D721Med (cell line): Measurements from ENCODE around the gene ZNF835.

ENCODE experiments used
- DNase-seq: peaks from one replicate; pipeline ENCODE4 v3.0.0; 2011; ENCODE audit warnings: low spot score; ENCODE audit not compliant: insufficient read length
- FAIRE-seq: peaks from 2 replicates; lab custom pipeline; 2011; peaks lifted over from hg19 to GRCh38; lab: Jason Lieb, UNC
- TF ChIP-seq, protein P1 (sequence below): IDR thresholded peaks from 2 replicates; pipeline ENCODE4 v1.5.1; 2012; ENCODE audit warnings: mild to moderate bottlenecking, control low read depth; ENCODE audit not compliant: insufficient read depth; ENCODE audit errors: missing control alignments

Gene ZNF835

DNA sequence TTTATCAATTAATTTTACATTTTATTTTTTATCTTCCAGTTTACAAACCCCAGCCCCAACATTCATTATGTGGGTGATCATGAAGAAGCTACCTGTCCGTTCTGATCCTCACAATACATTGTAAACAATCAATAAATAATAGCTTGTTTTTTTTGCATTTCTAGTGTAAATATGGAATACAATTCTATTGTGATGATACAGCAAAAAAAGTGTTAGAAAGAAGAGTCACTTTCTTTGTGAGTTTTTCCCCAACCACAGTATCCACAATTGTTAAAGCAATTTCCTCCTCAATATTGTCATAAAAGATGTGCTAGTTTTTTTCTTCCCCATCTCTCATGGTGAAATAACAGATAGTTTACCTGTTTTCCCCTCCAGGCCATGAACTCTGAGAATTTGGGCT, 30.3 kb upstream of the ZNF835 start:
- FAIRE-seq = no peak

DNA sequence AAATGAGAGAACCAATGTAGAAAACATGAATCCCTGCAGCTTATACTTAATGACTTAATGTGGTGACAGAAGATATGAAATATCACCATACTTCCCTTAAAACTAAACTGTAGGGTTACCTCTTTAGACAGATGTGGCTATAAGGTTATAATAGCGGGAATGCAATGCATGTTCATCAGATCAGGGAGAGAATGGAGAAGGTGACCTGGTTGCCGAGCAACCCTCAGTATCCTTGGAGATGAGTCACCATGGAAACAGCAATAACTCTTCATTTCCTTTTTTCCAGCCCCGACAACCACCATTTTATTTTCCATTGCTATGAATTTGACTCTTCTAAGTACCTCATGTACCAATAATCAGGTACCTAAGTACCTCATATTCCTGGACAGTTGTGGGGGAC, 28.0 kb upstream of the ZNF835 start:
- TF ChIP-seq, protein P1, sequence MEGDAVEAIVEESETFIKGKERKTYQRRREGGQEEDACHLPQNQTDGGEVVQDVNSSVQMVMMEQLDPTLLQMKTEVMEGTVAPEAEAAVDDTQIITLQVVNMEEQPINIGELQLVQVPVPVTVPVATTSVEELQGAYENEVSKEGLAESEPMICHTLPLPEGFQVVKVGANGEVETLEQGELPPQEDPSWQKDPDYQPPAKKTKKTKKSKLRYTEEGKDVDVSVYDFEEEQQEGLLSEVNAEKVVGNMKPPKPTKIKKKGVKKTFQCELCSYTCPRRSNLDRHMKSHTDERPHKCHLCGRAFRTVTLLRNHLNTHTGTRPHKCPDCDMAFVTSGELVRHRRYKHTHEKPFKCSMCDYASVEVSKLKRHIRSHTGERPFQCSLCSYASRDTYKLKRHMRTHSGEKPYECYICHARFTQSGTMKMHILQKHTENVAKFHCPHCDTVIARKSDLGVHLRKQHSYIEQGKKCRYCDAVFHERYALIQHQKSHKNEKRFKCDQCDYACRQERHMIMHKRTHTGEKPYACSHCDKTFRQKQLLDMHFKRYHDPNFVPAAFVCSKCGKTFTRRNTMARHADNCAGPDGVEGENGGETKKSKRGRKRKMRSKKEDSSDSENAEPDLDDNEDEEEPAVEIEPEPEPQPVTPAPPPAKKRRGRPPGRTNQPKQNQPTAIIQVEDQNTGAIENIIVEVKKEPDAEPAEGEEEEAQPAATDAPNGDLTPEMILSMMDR = no peak
- DNase-seq (no peak), FAIRE-seq (no peak)

More for the DNA sequence above, 30.3 kb upstream of the ZNF835 start:
- no peak for DNase-seq
- TF ChIP-seq, protein P1 = no peak

DNA sequence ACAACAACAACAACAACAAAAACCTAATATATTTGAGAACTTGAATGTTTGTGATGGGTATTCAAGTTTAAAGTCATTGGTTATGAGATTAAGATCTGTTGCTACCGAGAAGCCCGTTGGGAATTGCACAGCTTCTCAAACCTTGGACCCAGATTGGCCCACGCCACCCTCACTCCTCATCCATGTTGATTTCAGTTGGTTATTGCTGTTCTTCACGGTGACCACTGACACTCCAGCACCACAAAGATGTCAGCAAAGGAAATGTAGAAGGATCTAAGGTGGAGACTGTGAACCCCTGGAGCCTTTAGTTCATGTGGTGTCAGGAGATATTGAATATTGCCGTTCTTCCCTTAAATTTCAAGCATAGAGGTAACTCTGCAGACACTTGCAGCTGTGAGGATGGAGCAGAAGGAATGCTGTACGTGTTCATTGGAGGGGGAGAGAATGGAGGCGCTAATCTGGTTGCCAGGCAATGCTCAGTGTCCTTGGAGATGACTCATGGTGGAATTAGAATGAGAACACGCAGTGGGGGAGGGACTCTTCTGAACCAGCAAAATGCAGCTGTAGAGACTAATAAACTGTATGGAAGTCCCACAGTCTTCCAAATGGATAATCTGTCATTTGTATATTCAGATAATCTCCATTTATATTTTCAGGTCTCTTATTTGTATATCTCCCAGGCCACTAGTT, 20.8 kb upstream of the ZNF835 start:
- TF ChIP-seq, protein P1 = no peak
- no peak for FAIRE-seq
- no peak for DNase-seq

DNA sequence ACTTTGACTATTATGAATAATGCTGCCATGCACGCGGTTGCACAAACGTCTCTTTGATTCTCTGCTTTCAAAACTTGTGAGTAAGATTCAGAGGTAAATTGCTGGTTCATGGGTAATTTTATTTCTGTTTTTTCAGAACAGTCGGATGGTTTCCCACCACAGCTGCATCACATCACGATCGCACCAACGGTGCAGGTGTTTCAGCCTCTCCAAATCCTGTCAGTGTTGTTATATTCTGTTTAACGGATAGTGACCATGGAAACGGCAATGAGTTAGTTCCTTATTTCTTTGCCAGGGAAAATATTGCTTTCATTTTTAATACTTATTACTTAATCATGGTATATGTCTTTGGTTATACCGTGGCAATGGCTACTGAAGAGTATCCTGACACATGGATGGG, 19.1 kb upstream of the ZNF835 start:
- DNase-seq = no peak
- no peak for FAIRE-seq
- TF ChIP-seq, protein P1 = no peak

DNA sequence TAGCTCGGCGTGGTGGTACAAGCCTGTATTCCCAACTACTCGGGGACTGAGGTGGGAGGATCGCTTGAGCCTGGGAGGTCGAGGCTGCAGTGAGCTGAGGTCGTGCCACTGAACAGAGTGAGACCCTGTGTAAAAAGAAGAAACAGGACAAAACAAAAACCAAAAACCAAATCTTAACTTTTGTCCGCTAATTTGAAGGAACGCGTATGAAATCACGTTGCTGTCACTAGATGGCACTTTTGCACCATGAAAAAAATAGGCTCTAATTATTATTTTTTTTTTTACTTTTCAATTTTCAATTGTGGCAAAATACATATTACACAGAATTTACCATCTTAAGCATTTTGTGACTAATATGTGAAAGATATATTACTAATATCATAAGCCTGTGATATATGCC, 17.6 kb upstream of the ZNF835 start:
- DNase-seq (no peak), FAIRE-seq (no peak)
- TF ChIP-seq, protein P1 = no peak

DNA sequence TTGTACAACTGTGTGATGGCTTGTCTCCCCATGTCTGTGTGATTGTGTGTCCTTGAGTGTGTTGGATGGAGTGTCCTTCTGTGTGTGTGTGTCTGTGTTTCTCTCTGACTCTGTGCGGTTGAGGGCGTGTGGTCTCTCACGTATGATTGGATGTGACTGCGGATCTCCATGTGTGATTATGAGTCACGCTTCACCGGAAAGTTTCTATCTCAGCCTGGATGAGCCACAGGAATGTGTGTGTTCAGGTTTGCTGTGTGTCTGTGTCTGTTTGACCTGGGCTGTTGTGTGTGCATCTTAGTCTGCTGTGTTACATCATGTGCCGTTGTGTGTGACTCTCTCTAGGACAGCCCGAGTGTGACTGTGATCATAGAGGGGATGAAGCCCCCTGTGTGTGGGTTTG, 15.5 kb upstream of the ZNF835 start:
- no peak for FAIRE-seq
- no peak for DNase-seq
- TF ChIP-seq, protein P1 = no peak

DNA sequence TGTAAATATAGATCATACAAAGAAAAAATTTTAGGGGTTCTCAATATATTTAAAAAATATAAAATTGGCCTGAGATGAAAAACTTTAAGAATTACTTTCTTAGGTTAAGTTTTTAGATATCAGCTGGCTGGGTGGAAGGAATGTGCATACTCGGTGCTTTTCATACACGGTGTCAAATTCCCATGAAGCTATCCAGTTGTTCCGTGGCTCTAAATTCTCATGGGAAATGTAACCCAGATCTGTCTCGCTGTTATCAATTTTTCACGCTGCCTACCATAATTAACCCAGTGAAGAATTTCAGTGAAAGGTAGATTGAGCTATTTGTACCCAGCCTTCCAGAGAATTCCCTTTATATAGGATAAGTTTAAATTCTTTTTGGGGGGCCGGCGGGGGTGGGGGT, 11.6 kb upstream of the ZNF835 start:
- TF ChIP-seq, protein P1 = no peak
- DNase-seq (no peak), FAIRE-seq (no peak)
